Hepatocyte (in vitro differentiated cells): ENCODE results near the gene KRTAP9-8.
"Not testable (repeated sequence)": the region's sequence is repeated elsewhere in the genome, so short reads cannot be mapped to it uniquely, and the experiment has no call there.

Source experiments
- CTCF ChIP-seq: fragments of 200-600 bp; sonication (generic); IDR thresholded peaks from 2 replicates; pipeline ENCODE4 v1.5.1; 2016; ENCODE audit warnings: antibody characterized with exemption, mild to moderate bottlenecking; ENCODE audit not compliant: poor library complexity
- EZH2 ChIP-seq: fragments of 200-600 bp; sonication (generic); IDR thresholded peaks from 2 replicates; pipeline ENCODE4 v1.6.1; 2016; ENCODE audit warnings: antibody characterized with exemption, mild to moderate bottlenecking, borderline replicate concordance
- EZH2phosphoT487 ChIP-seq: fragments of 200-600 bp; sonication (generic); IDR thresholded peaks from one replicate; pipeline ENCODE4 v1.6.1; 2018; ENCODE audit warnings: antibody characterized with exemption, mild to moderate bottlenecking, low read depth, moderate library complexity; ENCODE audit not compliant: unreplicated experiment, severe bottlenecking

- TF ChIP-seq CTCF, EZH2phosphoT487, EZH2: not testable (repeated sequence)
Measured at GRCh38 chr17:41226598-41227095, 11.2 kb upstream of the KRTAP9-8 start, which contains the start of gene KRTAP9-2.
